Mesendoderm (in vitro differentiated cells): Measurements from ENCODE around the gene C10orf90.

Experiments
- DNase-seq: peaks from one replicate; pipeline ENCODE4 v3.0.0; 2013
- H2AK5ac ChIP-seq: 2 replicates; pipeline ENCODE4 v1.6.1; 2013; ENCODE audit warnings: low read length, inconsistent platforms
- H2BK120ac ChIP-seq: 2 replicates; pipeline ENCODE4 v1.6.1; 2013; ENCODE audit warnings: low read depth, mild to moderate bottlenecking, low read length, moderate library complexity, mixed read lengths
- H2BK15ac ChIP-seq: replicated peaks from 2 replicates; pipeline ENCODE4 v1.6.1; 2013; ENCODE audit warnings: low read depth, mild to moderate bottlenecking, moderate library complexity
- H2BK5ac ChIP-seq: 2 replicates; pipeline ENCODE4 v1.6.1; 2013; ENCODE audit warnings: low read length, inconsistent platforms
- H3K18ac ChIP-seq: 2 replicates; pipeline ENCODE4 v1.6.1; 2013; ENCODE audit warnings: mild to moderate bottlenecking, low read length, mixed read lengths
- H3K23ac ChIP-seq: one replicate; pipeline ENCODE4 v1.6.1; 2013; ENCODE audit warnings: low read length
- H3K27ac ChIP-seq: 2 replicates; pipeline ENCODE4 v1.5.1; 2013; ENCODE audit warnings: low read depth, mild to moderate bottlenecking, inconsistent platforms, low read length, moderate library complexity
- H3K27me3 ChIP-seq: 2 replicates; pipeline ENCODE4 v1.6.1; 2013; ENCODE audit warnings: low read length, control low read depth, mild to moderate bottlenecking, inconsistent platforms; ENCODE audit not compliant: insufficient read depth, poor library complexity
- H3K36me3 ChIP-seq: 2 replicates; pipeline ENCODE4 v1.6.1; 2013; ENCODE audit warnings: low read length, inconsistent platforms; ENCODE audit not compliant: control insufficient read depth, insufficient read depth
- H3K4ac ChIP-seq: one replicate; pipeline ENCODE4 v1.6.1; 2013; ENCODE audit warnings: low read depth, mild to moderate bottlenecking, low read length, moderate library complexity
- H3K4me1 ChIP-seq: 2 replicates; pipeline ENCODE4 v1.6.1; 2013; ENCODE audit warnings: low read depth, low read length, inconsistent platforms; ENCODE audit not compliant: control insufficient read depth
- H3K4me2 ChIP-seq: 2 replicates; pipeline ENCODE4 v1.6.1; 2013; ENCODE audit warnings: low read length
- H3K4me3 ChIP-seq: 2 replicates; pipeline ENCODE4 v1.5.1; 2013; ENCODE audit warnings: mild to moderate bottlenecking, low read length
- H3K56ac ChIP-seq: one replicate; pipeline ENCODE4 v1.6.1; 2013; ENCODE audit warnings: low read length
- H3K79me1 ChIP-seq: 2 replicates; pipeline ENCODE4 v1.6.1; 2013; ENCODE audit warnings: low read length, inconsistent platforms
- H3K79me2 ChIP-seq: 2 replicates; pipeline ENCODE4 v1.6.1; 2013; ENCODE audit warnings: mild to moderate bottlenecking, low read length; ENCODE audit not compliant: control insufficient read depth, insufficient read depth
- H3K9ac ChIP-seq: 2 replicates; pipeline ENCODE4 v1.6.1; 2013; ENCODE audit warnings: low read length, inconsistent platforms
- H4K5ac ChIP-seq: one replicate; pipeline ENCODE4 v1.6.1; 2013; ENCODE audit warnings: low read length
- H4K8ac ChIP-seq: one replicate; pipeline ENCODE4 v1.6.1; 2013; ENCODE audit warnings: low read depth, mild to moderate bottlenecking, control low read depth, low read length, moderate library complexity
- WGBS: extraction: QIAGEN DNeasy Blood & Tissue Kit; methylation state at CpG from one replicate; pipeline ENCODE4 v1.1.7; 2013; ENCODE audit warnings: low lambda C conversion rate, missing lambda C conversion rate; ENCODE audit not compliant: insufficient coverage; ENCODE audit errors: extremely low coverage; 5-methylcytosine and 5-hydroxymethylcytosine counted together

C10orf90 gene

DNA sequence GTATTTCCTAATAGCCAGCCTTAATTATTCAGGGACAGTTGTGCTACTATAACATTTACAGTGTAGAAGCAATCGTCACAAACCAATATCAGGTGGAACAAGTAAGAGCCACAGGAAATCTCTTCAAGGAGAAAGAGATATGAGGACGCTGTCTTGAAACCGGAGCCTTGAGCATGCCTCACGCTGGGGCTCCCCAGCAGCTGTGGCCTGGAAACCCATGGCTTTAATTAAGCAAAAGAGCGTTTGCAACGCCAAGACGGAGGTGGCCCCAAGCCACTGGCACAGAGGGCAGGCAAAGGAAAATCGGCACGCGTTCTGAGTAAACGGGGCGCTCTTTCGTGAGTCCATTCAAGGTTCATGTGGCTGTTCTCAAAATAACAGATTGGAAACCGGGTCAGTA lies 84.4 kb downstream of the C10orf90 start:
- Histone ChIP-seq H3K4ac (no peak overlapping the region), H2BK5ac (no peak overlapping the region), H3K18ac (no peak overlapping the region), H3K79me2 (no peaks in the 10 kb centered on the region), H3K36me3 (no peaks in the 10 kb centered on the region), H3K27me3 (no peaks in the 10 kb centered on the region), H3K9ac (no peak overlapping the region), H3K79me1 (no peaks in the 10 kb centered on the region), H3K4me3 (no peak overlapping the region), H3K4me2 (no peak overlapping the region), H3K27ac (no peak overlapping the region), H3K56ac (no peak overlapping the region), H2BK120ac (no peak overlapping the region), H4K5ac (no peak overlapping the region), H2AK5ac (no peak overlapping the region), H4K8ac (no peak overlapping the region), H3K4me1 (peaks cover 8% of the 10 kb centered on the region), H3K23ac (no peak overlapping the region), H2BK15ac (no peak overlapping the region)
- no CpG with 5 or more reads among the region's 14 CpGs for WGBS
- DNase-seq = no peak

DNA sequence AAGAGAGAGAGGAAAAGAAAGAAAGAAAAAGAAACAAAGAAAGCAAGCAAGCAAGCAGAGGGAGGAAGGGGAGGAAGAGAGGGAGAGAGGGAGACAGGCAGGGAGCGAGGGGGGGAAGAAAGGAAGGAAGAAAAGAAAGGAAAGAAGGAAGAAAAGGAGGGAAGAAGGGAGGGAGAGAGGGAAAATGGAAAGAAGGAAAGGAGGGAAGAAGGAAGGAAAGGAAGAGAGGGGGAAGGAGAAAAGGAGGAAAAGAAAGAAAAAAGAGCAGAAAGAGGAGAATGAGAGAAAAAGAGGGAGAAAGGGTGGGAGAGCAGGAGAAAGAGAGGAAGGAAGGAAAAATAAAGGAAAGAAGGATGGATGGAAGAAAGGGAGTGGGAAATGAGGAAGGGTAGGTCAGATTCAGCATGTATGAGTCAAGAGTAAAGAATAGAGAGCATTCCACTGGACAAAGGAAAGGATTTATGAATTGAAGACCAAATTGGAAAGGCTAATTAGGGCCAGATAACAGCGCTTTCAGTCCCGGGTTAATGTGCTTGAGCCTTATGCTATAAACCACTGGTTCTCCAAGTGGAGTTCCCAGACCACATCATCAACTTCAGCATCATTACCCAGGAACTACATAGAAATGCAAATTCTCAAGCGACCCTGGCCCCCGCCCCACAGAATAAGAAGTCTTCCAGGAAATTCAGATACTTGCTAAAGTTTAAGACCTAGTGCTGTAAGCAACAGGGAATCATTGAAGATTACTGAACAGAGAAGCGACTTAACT lies 85.1 kb downstream of the C10orf90 start:
- no CpG with 5 or more reads among the region's 6 CpGs for WGBS
- no peak overlapping the region for H4K8ac ChIP-seq
- no peak overlapping the region for H3K4me3 ChIP-seq
- peaks cover 8% of the 10 kb centered on the region for H3K4me1 ChIP-seq
- no peak for DNase-seq
- no peak overlapping the region for H3K56ac ChIP-seq
- no peak overlapping the region for H2AK5ac ChIP-seq
- H3K36me3 ChIP-seq = no peaks in the 10 kb centered on the region
- no peak overlapping the region for H4K5ac ChIP-seq
- no peak overlapping the region for H3K27ac ChIP-seq
- no peaks in the 10 kb centered on the region for H3K79me2 ChIP-seq
- H3K4me2 ChIP-seq = no peak overlapping the region
- H2BK120ac ChIP-seq = no peak overlapping the region
- no peaks in the 10 kb centered on the region for H3K79me1 ChIP-seq
- no peak overlapping the region for H3K4ac ChIP-seq
- no peak overlapping the region for H2BK15ac ChIP-seq
- no peak overlapping the region for H3K23ac ChIP-seq
- no peak overlapping the region for H2BK5ac ChIP-seq
- no peaks in the 10 kb centered on the region for H3K27me3 ChIP-seq
- no peak overlapping the region for H3K9ac ChIP-seq
- no peak overlapping the region for H3K18ac ChIP-seq

DNA sequence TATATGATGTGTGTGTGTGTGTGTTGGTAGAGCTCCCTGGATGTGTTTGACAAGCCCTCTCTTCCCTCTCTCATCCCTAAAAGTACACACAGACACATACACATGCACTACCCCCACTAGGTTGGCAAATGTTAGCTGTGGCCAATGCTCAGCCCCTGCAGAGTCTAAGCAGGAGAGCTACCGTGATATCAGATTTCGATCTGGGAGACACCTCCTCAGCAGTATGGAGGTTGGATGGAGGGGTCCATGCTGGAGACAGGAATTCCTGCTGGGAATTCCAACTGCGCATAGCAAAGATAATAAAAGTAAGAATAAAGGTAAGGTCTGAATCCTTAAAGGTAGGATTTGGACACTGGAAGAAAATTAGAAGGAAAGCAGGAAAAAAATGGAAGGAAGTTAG lies 85.7 kb downstream of the C10orf90 start:
- H3K56ac ChIP-seq = peak overlapping the region; percentile 67
- H3K4ac ChIP-seq = no peak overlapping the region
- no peak overlapping the region for H4K5ac ChIP-seq
- no peak overlapping the region for H2AK5ac ChIP-seq
- no peaks in the 10 kb centered on the region for H3K27me3 ChIP-seq
- H2BK15ac ChIP-seq = no peak overlapping the region
- H2BK5ac ChIP-seq = no peak overlapping the region
- WGBS = no CpG with 5 or more reads among the region's 3 CpGs
- no peak overlapping the region for H3K4me3 ChIP-seq
- H2BK120ac ChIP-seq = no peak overlapping the region
- H3K36me3 ChIP-seq = no peaks in the 10 kb centered on the region
- DNase-seq = no peak
- H3K4me2 ChIP-seq = no peak overlapping the region
- H3K4me1 ChIP-seq = peaks cover 8% of the 10 kb centered on the region
- H3K79me2 ChIP-seq = no peaks in the 10 kb centered on the region
- no peaks in the 10 kb centered on the region for H3K79me1 ChIP-seq
- H3K27ac ChIP-seq = no peak overlapping the region
- H3K23ac ChIP-seq = no peak overlapping the region
- H3K18ac ChIP-seq = no peak overlapping the region
- H4K8ac ChIP-seq = no peak overlapping the region
- H3K9ac ChIP-seq = no peak overlapping the region

DNA sequence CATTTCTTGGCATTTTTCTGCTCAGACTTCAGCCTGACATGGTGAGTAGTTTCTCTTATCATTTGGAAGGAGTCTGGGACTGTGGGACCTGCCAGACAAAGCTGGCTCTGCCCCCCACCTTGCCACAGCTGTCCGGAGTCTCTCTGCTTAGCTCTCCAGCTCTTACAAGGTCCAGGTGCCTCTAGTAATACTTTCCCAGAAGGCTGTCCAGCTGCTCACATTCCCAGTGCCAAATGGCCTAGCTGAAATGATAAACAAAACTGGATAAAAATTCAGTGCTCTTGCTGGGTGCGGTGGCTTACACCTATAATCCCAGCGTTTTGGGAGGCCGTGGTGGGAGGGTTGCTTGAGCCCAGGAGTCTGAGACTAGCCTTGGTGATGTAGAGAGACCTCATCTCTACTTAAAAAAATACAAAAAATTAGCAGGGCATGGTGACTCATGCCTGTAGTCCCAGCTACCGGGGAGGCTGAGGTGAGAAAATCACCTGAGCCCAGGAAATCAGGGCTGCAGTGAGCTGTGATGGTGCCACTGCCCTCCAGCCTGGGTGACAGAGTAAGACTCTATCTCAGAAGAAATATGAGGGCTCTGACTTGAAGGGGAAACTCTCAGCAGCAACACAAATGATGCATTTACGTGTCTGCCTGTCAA lies 86.8 kb downstream of the C10orf90 start:
- no peak overlapping the region for H2BK120ac ChIP-seq
- no CpG with 5 or more reads among the region's 6 CpGs for WGBS

DNA sequence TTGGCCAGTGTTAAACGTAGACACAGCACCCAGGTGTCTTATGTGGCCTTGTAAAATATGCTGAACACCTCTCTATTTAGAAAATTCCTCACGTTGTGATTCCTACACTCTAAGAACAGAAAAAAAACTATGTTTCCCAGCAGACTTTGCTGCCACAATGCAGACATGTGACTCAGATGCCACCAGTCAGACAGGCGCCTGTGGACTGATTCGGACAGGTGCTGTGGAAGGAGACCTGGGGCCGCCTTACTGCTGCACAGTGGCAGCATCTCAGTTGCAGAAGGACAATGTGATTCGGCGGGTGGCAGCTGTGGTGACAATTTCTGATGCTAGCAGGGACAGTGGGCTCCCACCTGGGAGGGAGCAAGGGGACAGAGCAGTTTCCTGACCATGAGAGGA lies 88.8 kb downstream of the C10orf90 start:
- Histone ChIP-seq H3K27ac (no peak overlapping the region), H3K18ac (no peak overlapping the region), H4K5ac (no peak overlapping the region), H4K8ac (no peak overlapping the region), H3K79me2 (no peaks in the 10 kb centered on the region), H2BK5ac (no peak overlapping the region), H3K27me3 (no peaks in the 10 kb centered on the region), H3K56ac (no peak overlapping the region), H3K4ac (no peak overlapping the region), H3K4me3 (no peak overlapping the region), H3K9ac (no peak overlapping the region), H3K4me1 (peaks cover 8% of the 10 kb centered on the region), H3K4me2 (no peak overlapping the region), H2BK15ac (no peak overlapping the region), H2BK120ac (no peak overlapping the region), H2AK5ac (no peak overlapping the region), H3K79me1 (no peaks in the 10 kb centered on the region), H3K36me3 (no peaks in the 10 kb centered on the region), H3K23ac (no peak overlapping the region)
- WGBS = no CpG with 5 or more reads among the region's 7 CpGs
- DNase-seq = no peak

More for the DNA sequence above, 86.8 kb downstream of the C10orf90 start:
- Histone ChIP-seq H3K4me2 (no peak overlapping the region), H4K5ac (peak overlapping the region; percentile 28), H3K4me1 (peaks cover 8% of the 10 kb centered on the region), H3K36me3 (no peaks in the 10 kb centered on the region), H3K27me3 (no peaks in the 10 kb centered on the region), H3K9ac (no peak overlapping the region), H3K18ac (no peak overlapping the region), H2BK5ac (peak overlapping the region; percentile 23), H3K79me2 (no peaks in the 10 kb centered on the region), H3K4ac (no peak overlapping the region), H4K8ac (no peak overlapping the region), H3K27ac (no peak overlapping the region), H3K4me3 (no peak overlapping the region), H2AK5ac (peak overlapping the region; percentile 90), H3K79me1 (no peaks in the 10 kb centered on the region), H3K23ac (no peak overlapping the region), H2BK15ac (no peak overlapping the region), H3K56ac (peak overlapping the region; percentile 17)
- no peak for DNase-seq
